Measurements from ENCODE around the gene MSRB3. TPM values are rescaled to one million over a fixed set of nuclear protein-coding genes. Genes with fewer than 3 reads are reported as not detected.

MSRB3 gene
- total and polyA plus RNA-seq, 2 of the 8 experiments (the other 6 are each of a cell fraction or from before 2014, with no cell fraction given): 0.32 to 1.2 TPM

- TF ChIP-seq, protein P1, sequence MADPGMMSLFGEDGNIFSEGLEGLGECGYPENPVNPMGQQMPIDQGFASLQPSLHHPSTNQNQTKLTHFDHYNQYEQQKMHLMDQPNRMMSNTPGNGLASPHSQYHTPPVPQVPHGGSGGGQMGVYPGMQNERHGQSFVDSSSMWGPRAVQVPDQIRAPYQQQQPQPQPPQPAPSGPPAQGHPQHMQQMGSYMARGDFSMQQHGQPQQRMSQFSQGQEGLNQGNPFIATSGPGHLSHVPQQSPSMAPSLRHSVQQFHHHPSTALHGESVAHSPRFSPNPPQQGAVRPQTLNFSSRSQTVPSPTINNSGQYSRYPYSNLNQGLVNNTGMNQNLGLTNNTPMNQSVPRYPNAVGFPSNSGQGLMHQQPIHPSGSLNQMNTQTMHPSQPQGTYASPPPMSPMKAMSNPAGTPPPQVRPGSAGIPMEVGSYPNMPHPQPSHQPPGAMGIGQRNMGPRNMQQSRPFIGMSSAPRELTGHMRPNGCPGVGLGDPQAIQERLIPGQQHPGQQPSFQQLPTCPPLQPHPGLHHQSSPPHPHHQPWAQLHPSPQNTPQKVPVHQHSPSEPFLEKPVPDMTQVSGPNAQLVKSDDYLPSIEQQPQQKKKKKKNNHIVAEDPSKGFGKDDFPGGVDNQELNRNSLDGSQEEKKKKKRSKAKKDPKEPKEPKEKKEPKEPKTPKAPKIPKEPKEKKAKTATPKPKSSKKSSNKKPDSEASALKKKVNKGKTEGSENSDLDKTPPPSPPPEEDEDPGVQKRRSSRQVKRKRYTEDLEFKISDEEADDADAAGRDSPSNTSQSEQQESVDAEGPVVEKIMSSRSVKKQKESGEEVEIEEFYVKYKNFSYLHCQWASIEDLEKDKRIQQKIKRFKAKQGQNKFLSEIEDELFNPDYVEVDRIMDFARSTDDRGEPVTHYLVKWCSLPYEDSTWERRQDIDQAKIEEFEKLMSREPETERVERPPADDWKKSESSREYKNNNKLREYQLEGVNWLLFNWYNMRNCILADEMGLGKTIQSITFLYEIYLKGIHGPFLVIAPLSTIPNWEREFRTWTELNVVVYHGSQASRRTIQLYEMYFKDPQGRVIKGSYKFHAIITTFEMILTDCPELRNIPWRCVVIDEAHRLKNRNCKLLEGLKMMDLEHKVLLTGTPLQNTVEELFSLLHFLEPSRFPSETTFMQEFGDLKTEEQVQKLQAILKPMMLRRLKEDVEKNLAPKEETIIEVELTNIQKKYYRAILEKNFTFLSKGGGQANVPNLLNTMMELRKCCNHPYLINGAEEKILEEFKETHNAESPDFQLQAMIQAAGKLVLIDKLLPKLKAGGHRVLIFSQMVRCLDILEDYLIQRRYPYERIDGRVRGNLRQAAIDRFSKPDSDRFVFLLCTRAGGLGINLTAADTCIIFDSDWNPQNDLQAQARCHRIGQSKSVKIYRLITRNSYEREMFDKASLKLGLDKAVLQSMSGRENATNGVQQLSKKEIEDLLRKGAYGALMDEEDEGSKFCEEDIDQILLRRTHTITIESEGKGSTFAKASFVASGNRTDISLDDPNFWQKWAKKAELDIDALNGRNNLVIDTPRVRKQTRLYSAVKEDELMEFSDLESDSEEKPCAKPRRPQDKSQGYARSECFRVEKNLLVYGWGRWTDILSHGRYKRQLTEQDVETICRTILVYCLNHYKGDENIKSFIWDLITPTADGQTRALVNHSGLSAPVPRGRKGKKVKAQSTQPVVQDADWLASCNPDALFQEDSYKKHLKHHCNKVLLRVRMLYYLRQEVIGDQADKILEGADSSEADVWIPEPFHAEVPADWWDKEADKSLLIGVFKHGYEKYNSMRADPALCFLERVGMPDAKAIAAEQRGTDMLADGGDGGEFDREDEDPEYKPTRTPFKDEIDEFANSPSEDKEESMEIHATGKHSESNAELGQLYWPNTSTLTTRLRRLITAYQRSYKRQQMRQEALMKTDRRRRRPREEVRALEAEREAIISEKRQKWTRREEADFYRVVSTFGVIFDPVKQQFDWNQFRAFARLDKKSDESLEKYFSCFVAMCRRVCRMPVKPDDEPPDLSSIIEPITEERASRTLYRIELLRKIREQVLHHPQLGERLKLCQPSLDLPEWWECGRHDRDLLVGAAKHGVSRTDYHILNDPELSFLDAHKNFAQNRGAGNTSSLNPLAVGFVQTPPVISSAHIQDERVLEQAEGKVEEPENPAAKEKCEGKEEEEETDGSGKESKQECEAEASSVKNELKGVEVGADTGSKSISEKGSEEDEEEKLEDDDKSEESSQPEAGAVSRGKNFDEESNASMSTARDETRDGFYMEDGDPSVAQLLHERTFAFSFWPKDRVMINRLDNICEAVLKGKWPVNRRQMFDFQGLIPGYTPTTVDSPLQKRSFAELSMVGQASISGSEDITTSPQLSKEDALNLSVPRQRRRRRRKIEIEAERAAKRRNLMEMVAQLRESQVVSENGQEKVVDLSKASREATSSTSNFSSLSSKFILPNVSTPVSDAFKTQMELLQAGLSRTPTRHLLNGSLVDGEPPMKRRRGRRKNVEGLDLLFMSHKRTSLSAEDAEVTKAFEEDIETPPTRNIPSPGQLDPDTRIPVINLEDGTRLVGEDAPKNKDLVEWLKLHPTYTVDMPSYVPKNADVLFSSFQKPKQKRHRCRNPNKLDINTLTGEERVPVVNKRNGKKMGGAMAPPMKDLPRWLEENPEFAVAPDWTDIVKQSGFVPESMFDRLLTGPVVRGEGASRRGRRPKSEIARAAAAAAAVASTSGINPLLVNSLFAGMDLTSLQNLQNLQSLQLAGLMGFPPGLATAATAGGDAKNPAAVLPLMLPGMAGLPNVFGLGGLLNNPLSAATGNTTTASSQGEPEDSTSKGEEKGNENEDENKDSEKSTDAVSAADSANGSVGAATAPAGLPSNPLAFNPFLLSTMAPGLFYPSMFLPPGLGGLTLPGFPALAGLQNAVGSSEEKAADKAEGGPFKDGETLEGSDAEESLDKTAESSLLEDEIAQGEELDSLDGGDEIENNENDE (IDR thresholded peaks at IDR 0.05; ENCODE audit: insufficient replicate concordance, low read length): no peak
- no peak for TF ChIP-seq SP1 (IDR thresholded peaks at IDR 0.05; ENCODE audit: low read depth, low read length)
- TF ChIP-seq MAFK (IDR thresholded peaks at IDR 0.05; ENCODE audit: low read depth, low read length): no peak
- no peak for TF ChIP-seq SP4 (IDR thresholded peaks at IDR 0.05; ENCODE audit: low read length)
- TF ChIP-seq RAD21 (IDR thresholded peaks at IDR 0.05 in 1 of 2, conservative IDR thresholded peaks at IDR 0.05 in 1 of 2; ENCODE audit: low read depth in 2 of 2, low read length in 2 of 2): no peak
- TF ChIP-seq KDM5A (IDR thresholded peaks at IDR 0.05; ENCODE audit: low read length): no peak
- TF ChIP-seq BRCA1 (IDR thresholded peaks at IDR 0.05; ENCODE audit: low read depth, low read length): no peak
- TF ChIP-seq RXRA (IDR thresholded peaks at IDR 0.05; ENCODE audit: insufficient read depth, low read depth, low read length): no peak
- no peak for TF ChIP-seq ATF3 (IDR thresholded peaks at IDR 0.05; ENCODE audit: insufficient read depth, low read depth, low read length)
- TF ChIP-seq JUND (IDR thresholded peaks at IDR 0.05; ENCODE audit: low read length): no peak
- no peak for TF ChIP-seq POLR2A (IDR thresholded peaks at IDR 0.05; ENCODE audit: control extremely low read depth in 1 of 2, low read depth in 2 of 2, low read length in 2 of 2)
Measured at GRCh38 chr12:65333649-65334048, 55.2 kb downstream of the MSRB3 start (continued).
